Measurements from ENCODE around the gene SHISA6. TPM values are rescaled to one million over a fixed set of nuclear protein-coding genes. Genes with fewer than 3 reads are reported as not detected.
A peak's percentile ranks its signal among the peaks of the same experiment; 100 is the strongest.

The SHISA6 gene
- total and polyA plus RNA-seq, 5 donors from 2014 or later = not detected

GRCh38 chr17:11514981-11515680 lies 274.1 kb downstream of the SHISA6 start:
- peak overlapping the region in 1 of 3 donors; percentile 35 for H3K27ac Mint-ChIP-seq
- ATAC-seq (ENCODE audit: low read depth in 2 of 2) = no peak
- peaks cover 0 to 3% (median 0%) of the 10 kb centered on the region in 7 donors for H3K9me3 Mint-ChIP-seq
- Histone ChIP-seq H3K27me3 (ENCODE audit: control insufficient read depth, insufficient read depth, low read length) (no peaks in the 10 kb centered on the region), H3K4me3 (ENCODE audit: low read depth, low read length) (no peak overlapping the region), H3K9me3 (ENCODE audit: control insufficient read depth in 2 of 2, low read length in 2 of 2) (no peaks in the 10 kb centered on the region), H3K36me3 (ENCODE audit: control insufficient read depth, insufficient read depth, low read length) (no peaks in the 10 kb centered on the region), H3K27ac (ENCODE audit: insufficient read depth, low read length, poor library complexity, severe bottlenecking) (no peak overlapping the region), H3K4me1 (ENCODE audit: control insufficient read depth, insufficient read depth, low read length, poor library complexity, severe bottlenecking) (no peaks in the 10 kb centered on the region)
- H3K27me3 Mint-ChIP-seq = no peaks in the 10 kb centered on the region
- H3K4me1 Mint-ChIP-seq = no peaks in the 10 kb centered on the region
- no peak for DNase-seq
- no peaks in the 10 kb centered on the region for H3K36me3 Mint-ChIP-seq
- no peak overlapping the region for H3K4me3 Mint-ChIP-seq

DNA sequence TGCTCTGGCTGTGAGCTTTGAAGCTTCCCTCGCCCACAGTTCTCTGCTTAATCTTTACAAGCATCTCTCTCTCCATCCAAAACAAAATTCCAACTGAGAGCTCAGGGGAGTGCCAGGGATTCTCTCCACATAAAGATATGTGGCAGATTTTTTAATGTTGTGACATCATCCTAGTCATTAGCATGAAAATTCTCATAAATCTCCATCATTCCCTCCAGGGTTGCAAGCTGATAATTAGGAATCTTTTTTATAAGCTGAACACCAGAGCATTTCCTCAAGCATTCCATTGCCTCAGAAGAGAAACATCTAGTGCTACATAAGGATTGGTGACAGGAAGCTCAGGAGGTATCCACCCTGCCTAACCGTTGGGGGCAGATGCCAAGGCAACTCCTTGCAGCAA lies 274.9 kb downstream of the SHISA6 start:
- H3K27ac Mint-ChIP-seq = no peak overlapping the region
- H3K4me1 Mint-ChIP-seq = no peaks in the 10 kb centered on the region
- H3K27me3 ChIP-seq (ENCODE audit: control insufficient read depth, insufficient read depth, low read length) = no peaks in the 10 kb centered on the region
- ATAC-seq (ENCODE audit: low read depth in 2 of 2) (no peak), DNase-seq (no peak)
- no peak overlapping the region for H3K4me3 Mint-ChIP-seq
- no peak overlapping the region for H3K27ac ChIP-seq (ENCODE audit: insufficient read depth, low read length, poor library complexity, severe bottlenecking)
- H3K36me3 ChIP-seq (ENCODE audit: control insufficient read depth, insufficient read depth, low read length) = no peaks in the 10 kb centered on the region
- peaks cover 0 to 3% (median 0%) of the 10 kb centered on the region in 7 donors for H3K9me3 Mint-ChIP-seq
- no peaks in the 10 kb centered on the region for H3K9me3 ChIP-seq (ENCODE audit: control insufficient read depth in 2 of 2, low read length in 2 of 2)
- H3K27me3 Mint-ChIP-seq = no peaks in the 10 kb centered on the region
- H3K4me1 ChIP-seq (ENCODE audit: control insufficient read depth, insufficient read depth, low read length, poor library complexity, severe bottlenecking) = no peaks in the 10 kb centered on the region
- no peak overlapping the region for H3K4me3 ChIP-seq (ENCODE audit: low read depth, low read length)
- no peaks in the 10 kb centered on the region for H3K36me3 Mint-ChIP-seq

DNA sequence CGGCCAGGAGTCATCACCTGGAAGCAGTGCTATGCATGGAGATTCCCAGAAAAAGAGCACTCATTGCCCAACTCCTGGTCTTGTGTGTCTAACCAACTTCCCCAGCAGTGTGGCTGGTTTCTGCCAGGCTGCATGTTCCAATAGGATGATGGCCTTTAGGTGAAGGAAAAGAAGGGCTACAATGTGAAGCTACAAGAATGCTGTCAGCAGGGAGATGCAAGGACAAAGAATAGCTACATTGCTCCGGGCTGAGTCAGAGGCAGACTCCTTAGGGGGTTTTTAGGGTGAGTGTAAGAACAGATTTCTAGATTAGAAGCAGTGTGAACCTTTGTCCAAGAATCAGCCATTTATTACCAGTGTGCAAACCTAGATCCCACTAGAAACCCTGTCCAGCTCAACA lies 294.2 kb downstream of the SHISA6 start:
- ATAC-seq (ENCODE audit: low read depth in 2 of 2) = no peak
- Mint-ChIP-seq H3K36me3 (no peaks in the 10 kb centered on the region), H3K27ac (no peak overlapping the region)

GRCh38 chr17:11538366-11538765 lies 297.4 kb downstream of the SHISA6 start:
- H3K36me3 Mint-ChIP-seq = no peaks in the 10 kb centered on the region

More for the DNA sequence above, 294.2 kb downstream of the SHISA6 start:
- Histone ChIP-seq H3K4me3 (ENCODE audit: low read depth, low read length) (no peak overlapping the region), H3K27ac (ENCODE audit: insufficient read depth, low read length, poor library complexity, severe bottlenecking) (no peak overlapping the region), H3K27me3 (ENCODE audit: control insufficient read depth, insufficient read depth, low read length) (no peaks in the 10 kb centered on the region), H3K4me1 (ENCODE audit: control insufficient read depth, insufficient read depth, low read length, poor library complexity, severe bottlenecking) (no peaks in the 10 kb centered on the region), H3K9me3 (ENCODE audit: control insufficient read depth in 2 of 2, low read length in 2 of 2) (no peaks in the 10 kb centered on the region), H3K36me3 (ENCODE audit: control insufficient read depth, insufficient read depth, low read length) (no peaks in the 10 kb centered on the region)
- H3K4me3 Mint-ChIP-seq = no peak overlapping the region
- H3K9me3 Mint-ChIP-seq = peaks cover 3 to 20% (median 10%) of the 10 kb centered on the region in 7 donors
- no peak for DNase-seq
- H3K27me3 Mint-ChIP-seq = no peaks in the 10 kb centered on the region
- H3K4me1 Mint-ChIP-seq = no peaks in the 10 kb centered on the region

GRCh38 chr17:11539637-11540036 lies 298.6 kb downstream of the SHISA6 start:
- H3K27ac Mint-ChIP-seq = no peak overlapping the region
- peaks cover 0 to 9% of the 10 kb centered on the region in 2 experiments for H3K9me3 ChIP-seq (ENCODE audit: control insufficient read depth in 2 of 2, low read length in 2 of 2)
- H3K36me3 ChIP-seq (ENCODE audit: control insufficient read depth, insufficient read depth, low read length) = no peaks in the 10 kb centered on the region
- no peak overlapping the region for H3K4me3 ChIP-seq (ENCODE audit: low read depth, low read length)
- no peaks in the 10 kb centered on the region for H3K27me3 ChIP-seq (ENCODE audit: control insufficient read depth, insufficient read depth, low read length)
- peaks cover under 1 to 22% (median 9%) of the 10 kb centered on the region in 7 donors for H3K9me3 Mint-ChIP-seq
- H3K4me1 Mint-ChIP-seq = no peaks in the 10 kb centered on the region
- H3K4me1 ChIP-seq (ENCODE audit: control insufficient read depth, insufficient read depth, low read length, poor library complexity, severe bottlenecking) = no peaks in the 10 kb centered on the region
- no peak overlapping the region for H3K27ac ChIP-seq (ENCODE audit: insufficient read depth, low read length, poor library complexity, severe bottlenecking)
- ATAC-seq (ENCODE audit: low read depth in 2 of 2) (no peak), DNase-seq (no peak)
- no peaks in the 10 kb centered on the region for H3K36me3 Mint-ChIP-seq
- H3K4me3 Mint-ChIP-seq = no peak overlapping the region
- peaks cover 4% of the 10 kb centered on the region for H3K27me3 Mint-ChIP-seq

More at GRCh38 chr17:11538366-11538765, 297.4 kb downstream of the SHISA6 start:
- Mint-ChIP-seq H3K4me3 (no peak overlapping the region), H3K4me1 (no peaks in the 10 kb centered on the region), H3K27me3 (peaks cover 4% of the 10 kb centered on the region), H3K9me3 (peaks cover 3 to 27% (median 10%) of the 10 kb centered on the region in 7 donors), H3K27ac (no peak overlapping the region)
- Histone ChIP-seq H3K27me3 (ENCODE audit: control insufficient read depth, insufficient read depth, low read length) (no peaks in the 10 kb centered on the region), H3K9me3 (ENCODE audit: control insufficient read depth in 2 of 2, low read length in 2 of 2) (peaks cover 0 to 9% of the 10 kb centered on the region in 2 experiments), H3K27ac (ENCODE audit: insufficient read depth, low read length, poor library complexity, severe bottlenecking) (no peak overlapping the region), H3K4me3 (ENCODE audit: low read depth, low read length) (no peak overlapping the region), H3K4me1 (ENCODE audit: control insufficient read depth, insufficient read depth, low read length, poor library complexity, severe bottlenecking) (no peaks in the 10 kb centered on the region), H3K36me3 (ENCODE audit: control insufficient read depth, insufficient read depth, low read length) (no peaks in the 10 kb centered on the region)
- ATAC-seq (ENCODE audit: low read depth in 2 of 2) (no peak), DNase-seq (no peak)

GRCh38 chr17:11545002-11545401 lies 304.0 kb downstream of the SHISA6 start:
- ATAC-seq (ENCODE audit: low read depth in 2 of 2) = no peak
- no peak overlapping the region for H3K4me3 Mint-ChIP-seq
- no peaks in the 10 kb centered on the region for H3K27me3 ChIP-seq (ENCODE audit: control insufficient read depth, insufficient read depth, low read length)

GRCh38 chr17:11545696-11546095 lies 304.7 kb downstream of the SHISA6 start:
- Histone ChIP-seq H3K27ac (ENCODE audit: insufficient read depth, low read length, poor library complexity, severe bottlenecking) (no peak overlapping the region), H3K4me1 (ENCODE audit: control insufficient read depth, insufficient read depth, low read length, poor library complexity, severe bottlenecking) (no peaks in the 10 kb centered on the region), H3K36me3 (ENCODE audit: control insufficient read depth, insufficient read depth, low read length) (no peaks in the 10 kb centered on the region), H3K27me3 (ENCODE audit: control insufficient read depth, insufficient read depth, low read length) (no peaks in the 10 kb centered on the region), H3K9me3 (ENCODE audit: control insufficient read depth in 2 of 2, low read length in 2 of 2) (peaks cover 0 to 9% of the 10 kb centered on the region in 2 experiments), H3K4me3 (ENCODE audit: low read depth, low read length) (no peak overlapping the region)
- ATAC-seq (ENCODE audit: low read depth in 2 of 2) (no peak), DNase-seq (no peak)
- no peak overlapping the region for H3K4me3 Mint-ChIP-seq
- peaks cover 0 to 11% (median 4%) of the 10 kb centered on the region in 7 donors for H3K9me3 Mint-ChIP-seq
- H3K36me3 Mint-ChIP-seq = no peaks in the 10 kb centered on the region
- H3K4me1 Mint-ChIP-seq = no peaks in the 10 kb centered on the region
- H3K27ac Mint-ChIP-seq = no peak overlapping the region
- peaks cover under 1% of the 10 kb centered on the region for H3K27me3 Mint-ChIP-seq

More at GRCh38 chr17:11545002-11545401, 304.0 kb downstream of the SHISA6 start:
- Mint-ChIP-seq H3K36me3 (no peaks in the 10 kb centered on the region), H3K27ac (no peak overlapping the region), H3K4me1 (no peaks in the 10 kb centered on the region), H3K27me3 (peaks cover 4% of the 10 kb centered on the region), H3K9me3 (peaks cover 0 to 15% (median 10%) of the 10 kb centered on the region in 7 donors)
- no peaks in the 10 kb centered on the region for H3K36me3 ChIP-seq (ENCODE audit: control insufficient read depth, insufficient read depth, low read length)
- H3K27ac ChIP-seq (ENCODE audit: insufficient read depth, low read length, poor library complexity, severe bottlenecking) = no peak overlapping the region
- no peak overlapping the region for H3K4me3 ChIP-seq (ENCODE audit: low read depth, low read length)
- H3K9me3 ChIP-seq (ENCODE audit: control insufficient read depth in 2 of 2, low read length in 2 of 2) = peaks cover 0 to 9% of the 10 kb centered on the region in 2 experiments
- DNase-seq = no peak
- H3K4me1 ChIP-seq (ENCODE audit: control insufficient read depth, insufficient read depth, low read length, poor library complexity, severe bottlenecking) = no peaks in the 10 kb centered on the region

- no peak for DNase-seq
- H3K9me3 ChIP-seq (ENCODE audit: control insufficient read depth in 2 of 2, low read length in 2 of 2) = no peaks in the 10 kb centered on the region
- H3K4me3 ChIP-seq (ENCODE audit: low read depth, low read length) = no peak overlapping the region
- no peak for ATAC-seq (ENCODE audit: low read depth in 2 of 2)
- H3K36me3 ChIP-seq (ENCODE audit: control insufficient read depth, insufficient read depth, low read length) = no peaks in the 10 kb centered on the region
- H3K4me1 ChIP-seq (ENCODE audit: control insufficient read depth, insufficient read depth, low read length, poor library complexity, severe bottlenecking) = no peaks in the 10 kb centered on the region
- H3K27me3 ChIP-seq (ENCODE audit: control insufficient read depth, insufficient read depth, low read length) = no peaks in the 10 kb centered on the region
- Mint-ChIP-seq H3K27me3 (no peaks in the 10 kb centered on the region), H3K4me1 (no peaks in the 10 kb centered on the region), H3K36me3 (no peaks in the 10 kb centered on the region), H3K27ac (no peak overlapping the region), H3K4me3 (no peak overlapping the region), H3K9me3 (peaks cover 0 to 10% (median 4%) of the 10 kb centered on the region in 7 donors)
- H3K27ac ChIP-seq (ENCODE audit: insufficient read depth, low read length, poor library complexity, severe bottlenecking) = no peak overlapping the region
Measured at GRCh38 chr17:11547853-11548252, 306.8 kb downstream of the SHISA6 start.
